Fibroblast of the conjunctiva (primary cell): Measurements from ENCODE around the gene IQCB1.
"Not testable (repeated sequence)": the region's sequence is repeated elsewhere in the genome, so short reads cannot be mapped to it uniquely, and the experiment has no call there.

Source experiments
- DNase-seq: peaks from one replicate; pipeline ENCODE4 v3.0.0-alpha.2; 2010; ENCODE audit warnings: low read depth

The IQCB1 gene

GRCh38 chr3:121747976-121748375, 86.9 kb downstream of the IQCB1 start:
- DNase-seq = no peak

DNA sequence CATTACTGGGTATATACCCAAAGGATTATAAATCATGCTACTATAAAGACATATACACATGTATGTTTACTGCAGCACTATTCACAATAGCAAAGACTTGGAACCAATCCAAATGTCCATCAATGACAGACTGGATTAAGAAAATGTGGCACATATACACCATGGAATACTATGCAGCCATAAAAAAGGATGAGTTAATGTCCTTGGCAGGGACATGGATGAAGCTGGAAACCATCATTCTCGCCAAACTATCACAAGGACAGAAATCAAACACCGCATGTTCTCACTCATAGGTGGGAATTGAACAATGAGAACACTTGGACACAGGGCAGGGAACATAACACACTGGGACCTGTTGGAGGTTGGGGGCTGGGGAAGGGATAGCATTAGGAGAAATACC, 91.8 kb downstream of the IQCB1 start:
- not testable (repeated sequence) for DNase-seq

GRCh38 chr3:121740896-121741295, 94.0 kb downstream of the IQCB1 start:
- DNase-seq = no peak

DNA sequence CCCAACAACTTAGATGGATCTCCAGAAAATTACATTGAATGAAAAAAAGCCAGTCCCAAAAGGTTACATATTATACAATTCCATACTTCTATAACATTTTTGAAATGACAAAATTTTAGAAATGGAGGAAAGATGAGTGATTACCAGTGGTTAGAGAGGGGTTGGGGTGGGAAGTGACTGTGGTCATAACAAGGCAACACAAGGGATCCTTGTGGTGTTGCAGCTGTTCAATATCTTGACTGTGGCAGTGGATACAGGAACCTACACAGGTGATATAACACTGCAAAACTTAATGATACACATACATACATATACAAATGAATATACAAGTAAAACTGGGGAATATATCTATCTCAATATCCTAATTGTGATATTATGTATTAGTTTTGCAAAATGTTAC, 95.0 kb downstream of the IQCB1 start:
- DNase-seq = no peak

DNA sequence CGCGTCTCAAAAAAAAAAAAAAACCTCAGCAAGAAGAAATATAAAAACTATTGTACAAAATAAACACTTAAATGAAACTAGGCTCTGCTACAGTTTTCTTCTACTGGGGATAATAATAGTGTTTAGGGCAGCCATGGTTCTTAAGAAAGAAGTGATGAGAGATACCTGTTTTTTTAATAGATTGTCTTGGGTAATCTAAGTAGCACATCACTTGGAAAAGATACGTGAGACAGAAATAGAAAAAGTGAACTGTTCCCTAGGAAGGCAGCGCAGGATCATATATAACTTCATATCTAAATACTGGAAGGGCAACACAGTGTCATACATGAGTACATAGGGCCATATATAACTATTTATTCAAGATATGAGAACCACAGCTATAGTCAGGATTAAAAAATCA, 97.2 kb downstream of the IQCB1 start:
- DNase-seq = no peak

- DNase-seq = no peak
These were observed 98.7 kb downstream of the IQCB1 start for GRCh38 chr3:121736112-121736511.

- DNase-seq = no peak
These were observed 99.7 kb downstream of the IQCB1 start for GRCh38 chr3:121735047-121735696.

GRCh38 chr3:121730940-121731687, 103.7 kb downstream of the IQCB1 start:
- DNase-seq = no peak

DNA sequence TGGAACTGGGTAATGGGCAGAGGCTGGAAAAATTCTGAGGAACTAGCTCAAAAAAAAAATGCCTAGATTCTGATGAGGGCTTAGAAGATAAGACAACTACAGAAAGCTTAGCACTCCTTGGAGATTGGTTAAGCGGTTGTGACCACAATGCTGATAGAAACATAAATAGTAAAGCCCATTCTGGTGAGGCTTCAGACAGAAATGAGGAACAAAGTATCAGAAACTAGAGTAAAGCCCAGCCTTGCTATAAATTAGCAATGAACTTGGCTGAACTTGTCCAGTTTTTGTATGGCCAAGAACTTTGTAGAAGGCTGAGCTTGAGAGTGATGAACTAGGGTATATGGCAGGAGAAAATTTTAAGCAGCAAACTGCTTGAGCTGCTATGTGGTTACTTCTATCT, 110.7 kb downstream of the IQCB1 start:
- DNase-seq = no peak

- DNase-seq = no peak
These were observed 111.4 kb downstream of the IQCB1 start for GRCh38 chr3:121723485-121723884.

DNA sequence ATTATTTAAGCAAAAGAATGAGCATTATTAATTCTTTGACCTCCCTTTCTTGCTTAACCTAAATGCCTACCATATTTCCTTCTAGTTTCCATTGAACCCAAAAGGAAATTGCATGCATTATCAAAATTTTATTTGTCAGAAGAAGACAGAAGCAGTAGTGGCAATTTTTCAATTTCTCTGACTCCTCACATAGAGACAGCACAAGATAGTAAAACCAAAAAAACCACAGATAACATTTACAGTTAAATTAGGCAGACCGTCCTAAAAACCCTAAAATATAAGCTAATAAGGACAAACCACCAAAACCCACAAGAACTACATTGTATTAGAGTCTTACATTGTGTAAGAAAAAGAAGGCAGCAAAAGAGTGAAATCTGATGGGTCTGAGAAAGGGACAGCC, 112.4 kb downstream of the IQCB1 start:
- no peak for DNase-seq

GRCh38 chr3:121720163-121720562, 114.7 kb downstream of the IQCB1 start:
- DNase-seq = no peak
